ENCODE measurements around the gene GPR12. TPM values are rescaled to one million over a fixed set of nuclear protein-coding genes. Genes with fewer than 3 reads are reported as not detected.

Gene GPR12
- total RNA-seq, 1 donor from 2014 or later: not detected

DNA sequence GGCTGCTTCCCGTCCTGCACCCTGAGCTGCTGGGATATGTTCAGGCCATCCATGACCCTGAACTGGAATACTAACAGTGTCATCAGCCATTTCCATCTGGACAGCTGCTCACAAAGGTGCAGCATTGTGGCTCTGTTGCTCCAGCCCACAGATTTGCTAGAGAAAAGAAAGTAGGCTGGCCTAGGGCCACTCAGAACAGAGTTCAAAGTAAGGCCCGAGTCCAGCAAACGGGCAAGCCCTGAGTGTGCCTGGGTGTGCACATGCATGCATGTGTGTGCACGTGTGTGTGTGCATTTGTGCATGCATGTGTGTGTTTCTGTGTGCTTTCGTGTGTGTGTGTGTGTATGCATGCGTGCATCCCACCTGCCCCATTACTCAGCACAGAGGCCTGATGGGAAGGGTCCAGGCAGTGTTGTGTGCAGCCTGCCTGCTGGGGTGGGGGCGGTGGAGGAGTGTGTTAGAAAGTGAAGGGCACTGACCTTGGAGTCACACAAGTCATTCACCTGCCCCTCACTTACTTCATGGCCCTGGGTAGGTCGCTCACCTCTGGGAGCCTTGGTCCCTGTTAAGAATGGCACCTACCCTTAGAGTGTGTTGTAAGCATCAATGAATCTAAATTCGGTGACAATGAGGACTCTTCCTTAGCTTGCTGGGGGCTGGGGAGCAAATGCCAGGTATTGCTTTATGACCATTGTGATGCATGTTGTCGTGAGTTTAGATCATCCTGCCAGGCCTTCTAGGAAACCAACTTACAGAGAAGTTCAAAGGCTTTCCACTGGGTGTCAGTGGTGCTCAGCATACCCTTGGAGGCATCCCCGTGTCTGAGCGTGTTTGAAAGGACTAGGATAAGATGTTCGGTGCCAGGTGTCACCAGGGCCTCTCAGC is 53.2 kb downstream of the GPR12 start:
- intact Hi-C loops (cut with DNase I): loop anchor here (2.0 kb wide), 1 partner anchor 221 kb away; no protein-coding TSS in a partner anchor

DNA sequence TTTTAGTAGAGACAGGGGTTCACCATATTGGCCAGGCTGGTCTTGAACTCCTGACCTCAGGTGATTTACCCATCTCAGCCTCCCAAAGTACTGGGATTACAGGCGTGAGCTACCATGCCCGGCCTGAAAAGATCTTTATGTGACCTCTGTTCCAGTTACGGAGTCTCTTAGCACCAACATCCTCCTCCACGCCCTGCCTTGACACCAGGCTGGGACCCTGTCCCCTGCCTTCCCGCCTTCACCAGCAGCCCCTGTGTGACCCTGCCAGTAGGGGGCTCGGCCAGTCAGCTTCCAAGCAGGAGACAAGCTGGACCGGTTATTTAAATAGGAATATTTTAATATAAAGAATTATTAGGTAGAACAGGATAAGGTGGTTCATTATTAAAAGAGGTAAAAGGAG is 54.2 kb downstream of the GPR12 start:
- TF ChIP-seq, protein P1, sequence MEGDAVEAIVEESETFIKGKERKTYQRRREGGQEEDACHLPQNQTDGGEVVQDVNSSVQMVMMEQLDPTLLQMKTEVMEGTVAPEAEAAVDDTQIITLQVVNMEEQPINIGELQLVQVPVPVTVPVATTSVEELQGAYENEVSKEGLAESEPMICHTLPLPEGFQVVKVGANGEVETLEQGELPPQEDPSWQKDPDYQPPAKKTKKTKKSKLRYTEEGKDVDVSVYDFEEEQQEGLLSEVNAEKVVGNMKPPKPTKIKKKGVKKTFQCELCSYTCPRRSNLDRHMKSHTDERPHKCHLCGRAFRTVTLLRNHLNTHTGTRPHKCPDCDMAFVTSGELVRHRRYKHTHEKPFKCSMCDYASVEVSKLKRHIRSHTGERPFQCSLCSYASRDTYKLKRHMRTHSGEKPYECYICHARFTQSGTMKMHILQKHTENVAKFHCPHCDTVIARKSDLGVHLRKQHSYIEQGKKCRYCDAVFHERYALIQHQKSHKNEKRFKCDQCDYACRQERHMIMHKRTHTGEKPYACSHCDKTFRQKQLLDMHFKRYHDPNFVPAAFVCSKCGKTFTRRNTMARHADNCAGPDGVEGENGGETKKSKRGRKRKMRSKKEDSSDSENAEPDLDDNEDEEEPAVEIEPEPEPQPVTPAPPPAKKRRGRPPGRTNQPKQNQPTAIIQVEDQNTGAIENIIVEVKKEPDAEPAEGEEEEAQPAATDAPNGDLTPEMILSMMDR (IDR thresholded peaks at IDR 0.05): no peak
- no peak for DNase-seq (ENCODE audit: low spot score in 2 of 2)
- no peak overlapping the region for H3K4me3 ChIP-seq
- H3K4me1 ChIP-seq: no peaks in the 10 kb centered on the region
- intact Hi-C loops (cut with DNase I): loop anchor here (2.0 kb wide), 1 partner anchor 222 kb away; no protein-coding TSS in a partner anchor
- no peaks in the 10 kb centered on the region for H3K9me3 ChIP-seq
- H3K36me3 ChIP-seq: no peaks in the 10 kb centered on the region
- peaks cover 3% of the 10 kb centered on the region for H3K27me3 ChIP-seq
- H3K27ac ChIP-seq: no peak overlapping the region

More for the DNA sequence above, 53.2 kb downstream of the GPR12 start:
- no peaks in the 10 kb centered on the region for H3K4me1 ChIP-seq
- no peak overlapping the region for H3K27ac ChIP-seq
- H3K27me3 ChIP-seq: peaks cover 3% of the 10 kb centered on the region
- TF ChIP-seq, protein P1 (IDR thresholded peaks at IDR 0.05): peak in 2 of 3 experiments; percentile 24 to 40
- H3K9me3 ChIP-seq: no peaks in the 10 kb centered on the region
- no peak overlapping the region for H3K4me3 ChIP-seq
- DNase-seq (ENCODE audit: low spot score in 2 of 2): no peak
- no peaks in the 10 kb centered on the region for H3K36me3 ChIP-seq

- H3K9me3 ChIP-seq: no peaks in the 10 kb centered on the region
- no peak for DNase-seq (ENCODE audit: low spot score in 2 of 2)
- no peaks in the 10 kb centered on the region for H3K36me3 ChIP-seq
- H3K4me3 ChIP-seq: no peak overlapping the region
- H3K27me3 ChIP-seq: peaks cover 3% of the 10 kb centered on the region
- no peak overlapping the region for H3K27ac ChIP-seq
- TF ChIP-seq, protein P1 (IDR thresholded peaks at IDR 0.05): no peak
- H3K4me1 ChIP-seq: no peaks in the 10 kb centered on the region
- intact Hi-C loops (cut with DNase I): no loop called here
Observed at GRCh38 chr13:26705536-26705935, 55.0 kb downstream of the GPR12 start.

Other genes with a start within 250 kb of the GPR12 start
- 14.3 TPM for gene WASF3, start 203.1 kb downstream of the GPR12 start, total RNA-seq

All from ascending aorta (tissue), 2 donors.